Measurements from ENCODE around the gene ANKRD16.

GRCh38 chr10:5818894-5819293 is 70.8 kb downstream of the ANKRD16 start:
- TF ChIP-seq POLR2A (IDR thresholded peaks at IDR 0.05; ENCODE audit: insufficient read depth in 1 of 2, low read depth in 2 of 2, low read length in 2 of 2) (no peak), NFYB (CRISPR knock-in tag; IDR thresholded peaks at IDR 0.05) (no peak), ZNF672 (CRISPR knock-in tag; IDR thresholded peaks at IDR 0.05) (no peak), ZNF749 (CRISPR knock-in tag; IDR thresholded peaks at IDR 0.05; ENCODE audit: borderline replicate concordance) (no peak), ZNF124 (CRISPR knock-in tag; IDR thresholded peaks at IDR 0.05) (no peak), MEF2D (CRISPR knock-in tag; IDR thresholded peaks at IDR 0.05) (no peak), RFX5 (IDR thresholded peaks at IDR 0.05; ENCODE audit: low read depth, low read length) (no peak), MTF1 (CRISPR knock-in tag; IDR thresholded peaks at IDR 0.05) (no peak), CHD2 (IDR thresholded peaks at IDR 0.05; ENCODE audit: low read depth, low read length) (no peak)
- TF ChIP-seq, protein P1, sequence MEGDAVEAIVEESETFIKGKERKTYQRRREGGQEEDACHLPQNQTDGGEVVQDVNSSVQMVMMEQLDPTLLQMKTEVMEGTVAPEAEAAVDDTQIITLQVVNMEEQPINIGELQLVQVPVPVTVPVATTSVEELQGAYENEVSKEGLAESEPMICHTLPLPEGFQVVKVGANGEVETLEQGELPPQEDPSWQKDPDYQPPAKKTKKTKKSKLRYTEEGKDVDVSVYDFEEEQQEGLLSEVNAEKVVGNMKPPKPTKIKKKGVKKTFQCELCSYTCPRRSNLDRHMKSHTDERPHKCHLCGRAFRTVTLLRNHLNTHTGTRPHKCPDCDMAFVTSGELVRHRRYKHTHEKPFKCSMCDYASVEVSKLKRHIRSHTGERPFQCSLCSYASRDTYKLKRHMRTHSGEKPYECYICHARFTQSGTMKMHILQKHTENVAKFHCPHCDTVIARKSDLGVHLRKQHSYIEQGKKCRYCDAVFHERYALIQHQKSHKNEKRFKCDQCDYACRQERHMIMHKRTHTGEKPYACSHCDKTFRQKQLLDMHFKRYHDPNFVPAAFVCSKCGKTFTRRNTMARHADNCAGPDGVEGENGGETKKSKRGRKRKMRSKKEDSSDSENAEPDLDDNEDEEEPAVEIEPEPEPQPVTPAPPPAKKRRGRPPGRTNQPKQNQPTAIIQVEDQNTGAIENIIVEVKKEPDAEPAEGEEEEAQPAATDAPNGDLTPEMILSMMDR (CRISPR knock-in tag; IDR thresholded peaks at IDR 0.05): no peak
- TF ChIP-seq, protein P2, sequence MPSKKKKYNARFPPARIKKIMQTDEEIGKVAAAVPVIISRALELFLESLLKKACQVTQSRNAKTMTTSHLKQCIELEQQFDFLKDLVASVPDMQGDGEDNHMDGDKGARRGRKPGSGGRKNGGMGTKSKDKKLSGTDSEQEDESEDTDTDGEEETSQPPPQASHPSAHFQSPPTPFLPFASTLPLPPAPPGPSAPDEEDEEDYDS (CRISPR knock-in tag; IDR thresholded peaks at IDR 0.05): no peak
